PC-3 (cell line): ENCODE measurements around the gene RASA4.
"Not testable (repeated sequence)": the region's sequence is repeated elsewhere in the genome, so short reads cannot be mapped to it uniquely, and the experiment has no call there.

Experiments used
- CTCF ChIP-seq: fragments of 300-600 bp; sonication (generic); conservative IDR thresholded peaks from 2 replicates; pipeline ENCODE4 v1.5.1; 2017; ENCODE audit warnings: antibody characterized with exemption, low read depth, mild to moderate bottlenecking, low read length
- EZH2 ChIP-seq: fragments of 300-600 bp; sonication (generic); IDR thresholded peaks from one replicate; pipeline ENCODE4 v1.6.1; 2017; ENCODE audit warnings: antibody characterized with exemption, mild to moderate bottlenecking, low read length; ENCODE audit not compliant: unreplicated experiment
- EZH2phosphoT487 ChIP-seq: fragments of 300-600 bp; sonication (generic); IDR thresholded peaks from 2 replicates; pipeline ENCODE4 v1.6.1; 2018; ENCODE audit warnings: mild to moderate bottlenecking, antibody characterized with exemption, low read length, borderline replicate concordance

GRCh38 chr7:102550808-102551422 lies 65.6 kb downstream of the RASA4 start, which contains the start of gene SPDYE2:
- TF ChIP-seq EZH2phosphoT487, CTCF, EZH2: not testable (repeated sequence)
